Islet of Langerhans (tissue), 1 donor: ENCODE measurements around the gene GPR108.

Source experiments
- FAIRE-seq: peaks from one replicate; lab custom pipeline; 2011; peaks lifted over from hg19 to GRCh38; lab: Jason Lieb, UNC

GPR108 gene

GRCh38 chr19:6705931-6706632 is 31.3 kb downstream of the GPR108 start:
- no peak for FAIRE-seq

GRCh38 chr19:6700586-6701316 is 36.6 kb downstream of the GPR108 start:
- no peak for FAIRE-seq

- FAIRE-seq = peak; percentile 21
These were observed 37.4 kb downstream of the GPR108 start for GRCh38 chr19:6699935-6700334.

- FAIRE-seq = no peak
These were observed 40.1 kb downstream of the GPR108 start for GRCh38 chr19:6697291-6697690.

GRCh38 chr19:6696239-6696820 is 41.0 kb downstream of the GPR108 start:
- FAIRE-seq = no peak

GRCh38 chr19:6694147-6694815 is 43.1 kb downstream of the GPR108 start:
- FAIRE-seq = no peak

- no peak for FAIRE-seq
These were observed 43.7 kb downstream of the GPR108 start for GRCh38 chr19:6693681-6694080.

GRCh38 chr19:6693056-6693471 is 44.3 kb downstream of the GPR108 start:
- FAIRE-seq = no peak

GRCh38 chr19:6692027-6692426 is 45.4 kb downstream of the GPR108 start:
- no peak for FAIRE-seq

GRCh38 chr19:6691342-6691741 is 46.0 kb downstream of the GPR108 start:
- FAIRE-seq = no peak

GRCh38 chr19:6690160-6690885 is 47.1 kb downstream of the GPR108 start:
- no peak for FAIRE-seq

- no peak for FAIRE-seq
These were observed 50.3 kb downstream of the GPR108 start for GRCh38 chr19:6687114-6687513.

GRCh38 chr19:6686628-6686975 is 50.8 kb downstream of the GPR108 start:
- no peak for FAIRE-seq

- FAIRE-seq = no peak
These were observed 51.3 kb downstream of the GPR108 start for GRCh38 chr19:6685962-6686627.

GRCh38 chr19:6685482-6685881 is 51.9 kb downstream of the GPR108 start:
- no peak for FAIRE-seq

- no peak for FAIRE-seq
These were observed 53.4 kb downstream of the GPR108 start for GRCh38 chr19:6683971-6684370.

- FAIRE-seq = no peak
These were observed 54.7 kb downstream of the GPR108 start for GRCh38 chr19:6682607-6683128.

- FAIRE-seq = no peak
These were observed 57.2 kb downstream of the GPR108 start for GRCh38 chr19:6680141-6680540.
